AG09319 (cell line): ENCODE results near the gene TMC4.

ENCODE experiments used
- DNase-seq: peaks from one replicate; pipeline ENCODE4 v3.0.0-alpha.2; 2010; ENCODE audit warnings: low read depth; ENCODE audit errors: extremely low read depth
- TF ChIP-seq, protein P1 (sequence below): IDR thresholded peaks from 2 replicates; pipeline ENCODE4 v1.5.1; 2011; ENCODE audit warnings: low read depth, mild to moderate bottlenecking, inconsistent platforms, low read length, moderate library complexity

Gene TMC4

DNA sequence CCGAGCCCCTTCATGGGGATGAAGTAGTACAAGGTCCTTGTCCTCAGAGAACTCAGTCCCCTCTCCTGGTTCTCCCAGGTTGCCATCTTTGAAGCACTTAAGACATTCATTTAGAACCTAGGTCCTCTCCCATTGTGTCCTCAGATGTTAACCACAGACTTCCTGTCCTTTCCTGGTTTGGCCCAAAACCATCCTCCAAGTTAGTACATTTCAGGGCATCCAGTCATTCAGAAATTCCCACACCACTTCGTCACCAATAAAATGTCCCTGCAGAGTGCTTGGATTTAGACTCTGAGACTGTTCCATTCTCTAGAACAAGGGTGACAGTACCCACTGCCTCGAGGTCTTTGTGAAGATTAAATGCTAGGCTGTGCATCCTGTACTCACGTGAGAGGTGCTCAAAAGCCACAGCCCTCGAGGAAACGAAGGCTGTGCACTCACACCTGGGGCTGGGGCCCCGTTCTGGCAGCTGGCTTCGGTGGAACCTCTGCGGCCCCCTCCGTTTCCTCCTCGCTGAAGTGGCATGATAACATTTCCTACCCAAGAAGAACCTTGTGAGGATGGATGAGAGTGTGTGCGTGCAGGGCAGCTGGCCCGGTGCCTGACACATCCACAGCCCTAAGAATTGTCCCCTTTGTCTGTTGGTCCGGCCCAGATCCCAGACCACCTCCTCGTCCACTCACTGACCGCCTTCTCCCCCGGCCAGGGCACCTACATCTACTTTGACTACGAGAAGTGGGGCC is 18.2 kb downstream of the TMC4 start:
- TF ChIP-seq, protein P1, sequence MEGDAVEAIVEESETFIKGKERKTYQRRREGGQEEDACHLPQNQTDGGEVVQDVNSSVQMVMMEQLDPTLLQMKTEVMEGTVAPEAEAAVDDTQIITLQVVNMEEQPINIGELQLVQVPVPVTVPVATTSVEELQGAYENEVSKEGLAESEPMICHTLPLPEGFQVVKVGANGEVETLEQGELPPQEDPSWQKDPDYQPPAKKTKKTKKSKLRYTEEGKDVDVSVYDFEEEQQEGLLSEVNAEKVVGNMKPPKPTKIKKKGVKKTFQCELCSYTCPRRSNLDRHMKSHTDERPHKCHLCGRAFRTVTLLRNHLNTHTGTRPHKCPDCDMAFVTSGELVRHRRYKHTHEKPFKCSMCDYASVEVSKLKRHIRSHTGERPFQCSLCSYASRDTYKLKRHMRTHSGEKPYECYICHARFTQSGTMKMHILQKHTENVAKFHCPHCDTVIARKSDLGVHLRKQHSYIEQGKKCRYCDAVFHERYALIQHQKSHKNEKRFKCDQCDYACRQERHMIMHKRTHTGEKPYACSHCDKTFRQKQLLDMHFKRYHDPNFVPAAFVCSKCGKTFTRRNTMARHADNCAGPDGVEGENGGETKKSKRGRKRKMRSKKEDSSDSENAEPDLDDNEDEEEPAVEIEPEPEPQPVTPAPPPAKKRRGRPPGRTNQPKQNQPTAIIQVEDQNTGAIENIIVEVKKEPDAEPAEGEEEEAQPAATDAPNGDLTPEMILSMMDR = no peak
- DNase-seq = no peak

DNA sequence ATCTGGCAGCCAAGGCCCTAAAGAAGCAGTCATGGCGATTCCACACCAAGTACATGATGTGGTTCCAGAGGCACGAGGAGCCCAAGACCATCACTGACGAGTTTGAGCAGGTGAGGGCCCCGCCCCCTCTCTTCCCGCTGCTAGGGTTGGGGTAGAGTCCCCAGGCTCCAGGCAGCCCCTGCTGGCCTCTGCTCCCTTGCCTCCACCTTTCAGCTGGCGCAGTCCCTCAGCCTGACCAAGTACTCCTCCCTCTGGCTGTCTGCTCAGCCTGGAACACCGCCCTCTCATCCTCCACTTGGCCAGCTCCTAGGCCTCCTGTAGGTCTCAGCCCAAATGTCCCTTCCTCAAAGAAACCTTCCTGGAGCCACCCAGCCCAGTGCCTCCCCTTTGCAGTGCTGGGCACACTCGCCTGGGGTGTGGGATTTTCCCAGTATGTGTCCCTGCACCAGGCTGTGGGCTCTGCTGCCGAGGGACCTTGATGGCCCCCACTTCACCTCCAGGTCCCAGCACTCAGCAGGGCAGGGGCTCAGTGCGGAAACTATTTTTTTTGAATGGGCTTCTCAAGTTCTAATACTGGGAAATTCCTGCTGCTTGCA is 19.1 kb downstream of the TMC4 start:
- TF ChIP-seq, protein P1 = no peak
- no peak for DNase-seq

DNA sequence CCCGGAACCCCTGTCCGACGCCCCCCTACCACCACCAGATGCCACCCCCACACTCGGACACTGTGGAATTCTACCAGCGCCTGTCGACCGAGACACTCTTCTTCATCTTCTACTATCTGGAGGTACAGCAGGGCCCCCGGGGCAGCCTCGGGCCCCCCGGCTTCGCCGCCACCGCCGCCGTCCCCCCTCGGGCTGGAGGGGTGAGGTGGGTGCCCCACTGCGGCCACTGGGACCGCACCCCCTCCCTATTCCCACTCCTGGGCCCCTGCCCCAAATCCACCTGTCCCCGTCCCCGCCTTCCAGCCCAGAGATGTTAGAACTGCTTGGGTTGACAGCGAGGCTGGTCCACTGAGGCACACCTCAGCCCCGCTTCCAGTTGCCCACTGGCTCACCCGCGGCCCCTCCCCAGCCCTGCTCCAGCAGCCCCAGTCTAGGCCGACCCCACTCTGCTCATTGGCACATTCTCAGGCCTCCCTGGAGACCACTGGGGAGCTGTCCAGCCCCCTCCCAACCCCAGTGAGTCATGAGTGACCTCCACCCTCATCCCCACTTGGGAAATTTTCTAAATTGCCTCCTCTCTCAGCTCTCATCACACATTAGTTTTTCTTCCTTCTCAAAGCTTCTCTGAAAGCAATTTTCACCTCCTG is 20.0 kb downstream of the TMC4 start:
- TF ChIP-seq, protein P1 = no peak
- DNase-seq = no peak

DNA sequence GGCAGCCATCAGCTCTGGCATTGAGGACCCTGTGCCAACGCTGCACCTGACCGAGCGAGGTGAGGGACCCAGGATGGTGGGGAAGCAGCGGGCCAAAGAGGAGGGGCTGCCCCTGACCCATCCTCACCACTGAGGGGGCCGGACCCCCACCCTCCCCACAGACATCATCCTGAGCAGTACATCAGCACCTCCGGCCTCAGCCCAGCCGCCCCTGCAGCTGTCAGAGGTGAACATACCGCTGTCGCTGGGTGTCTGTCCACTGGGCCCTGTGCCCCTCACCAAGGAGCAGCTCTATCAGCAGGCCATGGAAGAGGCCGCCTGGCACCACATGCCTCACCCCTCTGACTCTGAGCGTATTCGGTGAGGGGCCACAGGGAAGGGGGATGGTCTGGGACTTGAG is 20.7 kb downstream of the TMC4 start:
- no peak for DNase-seq
- TF ChIP-seq, protein P1 = no peak

DNA sequence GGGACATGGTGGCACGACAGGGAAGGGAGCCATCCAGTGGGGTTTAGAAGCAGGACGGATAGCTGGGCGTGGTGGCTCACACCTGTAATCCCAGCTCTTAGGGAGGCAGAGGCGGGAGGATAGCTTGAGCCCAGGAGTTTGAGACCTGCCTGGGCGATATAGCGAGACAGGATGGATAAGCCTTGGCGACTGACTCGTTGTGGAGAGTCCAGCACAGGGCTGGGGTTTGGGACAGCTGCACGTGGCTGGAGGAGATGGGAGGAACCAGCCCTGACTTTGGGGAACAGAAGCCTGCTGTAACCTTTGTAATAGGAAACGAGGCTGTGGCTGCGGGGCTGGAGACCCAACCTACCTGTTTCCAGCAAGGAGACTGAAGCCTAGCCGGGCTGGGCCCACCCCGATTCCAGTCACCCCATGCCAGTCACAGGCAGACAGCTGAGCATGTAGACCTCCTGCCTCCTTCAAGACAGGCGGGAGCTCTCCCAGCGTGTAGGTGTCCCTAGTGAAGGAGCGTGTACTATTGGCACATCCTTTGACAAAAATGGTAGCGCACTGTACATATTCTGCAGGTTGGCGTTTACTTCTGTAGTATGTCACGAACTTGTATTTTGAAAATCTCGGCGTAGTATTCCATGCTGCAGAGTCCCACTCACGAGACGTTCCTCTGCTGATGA is 21.5 kb downstream of the TMC4 start:
- TF ChIP-seq, protein P1 = no peak
- no peak for DNase-seq

DNA sequence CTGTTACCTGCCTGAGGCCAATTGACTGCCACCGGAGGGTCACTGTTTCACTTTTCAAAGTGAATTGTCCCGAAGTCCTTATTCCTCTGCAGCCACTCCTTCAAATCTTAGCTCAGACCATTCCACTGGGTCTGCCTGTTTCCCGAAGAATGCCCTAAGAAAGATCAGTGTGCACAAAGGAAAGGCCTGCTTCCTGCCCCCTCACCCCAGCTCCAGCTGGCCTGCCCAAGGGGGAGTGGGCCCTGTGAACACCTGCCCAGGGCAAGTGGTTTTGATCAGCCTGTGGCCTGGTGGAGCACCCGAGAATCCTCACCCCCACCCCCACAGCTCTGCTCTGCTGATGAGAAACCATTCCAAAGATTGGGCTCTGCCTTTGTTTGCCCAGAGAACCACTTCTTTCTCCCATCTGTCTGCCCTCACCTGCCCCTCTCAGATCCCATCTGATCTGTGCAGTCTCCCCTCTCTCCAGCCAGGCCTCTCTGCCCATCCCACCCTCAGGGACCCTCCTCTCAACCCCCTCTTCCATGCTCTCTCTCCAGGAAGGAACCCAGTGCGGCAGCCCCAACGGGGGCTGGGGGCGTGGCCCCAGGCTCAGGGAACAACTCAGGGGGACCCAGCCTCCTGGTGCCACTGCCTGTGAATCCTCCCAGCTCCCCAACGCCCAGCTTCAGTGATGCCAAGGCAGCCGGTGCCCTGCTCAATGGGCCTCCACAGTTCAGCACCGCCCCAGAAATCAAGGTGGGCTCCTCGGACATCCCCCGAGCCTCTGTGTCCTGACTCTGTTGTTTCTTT is 23.7 kb downstream of the TMC4 start:
- no peak for DNase-seq
- TF ChIP-seq, protein P1 = no peak
